Peyer's patch (tissue), 4 donors: Measurements from ENCODE around the gene PRAMEF17. TPM values are rescaled to one million over a fixed set of nuclear protein-coding genes. Genes with fewer than 3 reads are reported as not detected.

Experiments used
- total RNA-seq, 4 donors: library from RNA; depleted of rRNA; stranded (reverse); fragments of >200 nt; gene quantifications; one replicate each; pipeline ENCODE4 v1.1.0, GENCODE V29; 2016

The PRAMEF17 gene
- total RNA-seq, 4 donors from 2014 or later: not detected

Other genes with a start within 250 kb of the PRAMEF17 start
- gene PRAMEF26, start 233.6 kb upstream of the PRAMEF17 start, total RNA-seq: not detected
- not detected for gene HNRNPCL4, start 224.0 kb upstream of the PRAMEF17 start, total RNA-seq
- not detected for gene PRAMEF9, start 217.8 kb upstream of the PRAMEF17 start, total RNA-seq
- gene PRAMEF13, start 188.2 kb upstream of the PRAMEF17 start, total RNA-seq: not detected
- not detected for gene PRAMEF18, start 163.5 kb upstream of the PRAMEF17 start, total RNA-seq
- not detected for gene PRAMEF5, start 135.4 kb upstream of the PRAMEF17 start, total RNA-seq
- not detected for gene PRAMEF8, start 104.5 kb upstream of the PRAMEF17 start, total RNA-seq
- not detected for gene PRAMEF33, start 86.1 kb upstream of the PRAMEF17 start, total RNA-seq
- not detected for gene PRAMEF15, start 74.1 kb upstream of the PRAMEF17 start, total RNA-seq
- gene PRAMEF14, start 42.5 kb upstream of the PRAMEF17 start, total RNA-seq: not detected
- gene PRAMEF19, start 17.7 kb upstream of the PRAMEF17 start, total RNA-seq: not detected
- not detected for gene PRAMEF20, start 20.8 kb downstream of the PRAMEF17 start, total RNA-seq
- not detected for gene LRRC38, start 124.4 kb downstream of the PRAMEF17 start, total RNA-seq
- 10 to 100 TPM in 2 of 4 donors, 1 to 10 TPM in 2; 2.4 to 44.6 (median 9.6) TPM for gene PDPN, start 194.2 kb downstream of the PRAMEF17 start, total RNA-seq